ENCODE measurements around the gene PRTFDC1. TPM values are rescaled to one million over a fixed set of nuclear protein-coding genes. Genes with fewer than 3 reads are reported as not detected.

PRTFDC1 gene
- total RNA-seq, 2 experiments from 2014 or later: not detected

DNA sequence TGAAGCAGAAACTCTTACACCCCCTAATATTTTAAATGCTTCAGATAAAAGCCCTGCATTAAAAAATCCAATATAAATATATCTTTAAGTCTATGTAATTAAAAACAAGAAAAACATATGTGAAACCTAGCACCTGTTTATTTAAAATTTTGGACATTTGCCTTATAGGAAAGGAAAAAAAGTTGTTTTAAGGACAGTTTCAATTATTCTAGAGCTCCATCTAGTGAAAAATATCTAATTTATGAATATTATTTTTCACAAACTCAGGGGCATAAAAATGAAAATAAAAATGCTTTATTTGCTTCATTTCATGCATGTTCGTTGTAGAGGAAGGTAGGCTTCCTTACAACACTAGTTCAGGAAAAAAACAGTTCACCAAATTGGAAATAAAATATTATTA is 37.5 kb upstream of the PRTFDC1 start:
- Histone ChIP-seq H3K27ac (ENCODE audit: low read depth, low read length, poor library complexity, severe bottlenecking) (no peak overlapping the region), H3K9me3 (ENCODE audit: low read length) (no peaks in the 10 kb centered on the region), H3K4me1 (ENCODE audit: insufficient read depth, low read length, poor library complexity, severe bottlenecking) (no peaks in the 10 kb centered on the region), H3K4me3 (ENCODE audit: low read depth, low read length, poor library complexity, severe bottlenecking) (no peak overlapping the region), H3K9me2 (ENCODE audit: insufficient read depth, low read length) (no peaks in the 10 kb centered on the region), H3K36me3 (ENCODE audit: insufficient read depth, low read length) (no peaks in the 10 kb centered on the region), H3K79me2 (ENCODE audit: insufficient read depth, low read depth, low read length) (no peaks in the 10 kb centered on the region), H2AFZ (ENCODE audit: low read length) (no peak overlapping the region), H4K20me1 (ENCODE audit: insufficient read depth, low read length) (no peaks in the 10 kb centered on the region), H3K4me2 (ENCODE audit: low read length) (no peak overlapping the region)
- BruUV-seq (replicated peaks): no TSS peak
- ChIA-PET POLR2A (no interaction called here), CTCF (ENCODE audit: unreplicated experiment) (no interaction called here)
- DNase-seq (ENCODE audit: low spot score): no peak
- intact Hi-C loops (cut with micrococcal nuclease; ENCODE audit: unreplicated experiment): no loop called here
- TF ChIP-seq, protein P1, sequence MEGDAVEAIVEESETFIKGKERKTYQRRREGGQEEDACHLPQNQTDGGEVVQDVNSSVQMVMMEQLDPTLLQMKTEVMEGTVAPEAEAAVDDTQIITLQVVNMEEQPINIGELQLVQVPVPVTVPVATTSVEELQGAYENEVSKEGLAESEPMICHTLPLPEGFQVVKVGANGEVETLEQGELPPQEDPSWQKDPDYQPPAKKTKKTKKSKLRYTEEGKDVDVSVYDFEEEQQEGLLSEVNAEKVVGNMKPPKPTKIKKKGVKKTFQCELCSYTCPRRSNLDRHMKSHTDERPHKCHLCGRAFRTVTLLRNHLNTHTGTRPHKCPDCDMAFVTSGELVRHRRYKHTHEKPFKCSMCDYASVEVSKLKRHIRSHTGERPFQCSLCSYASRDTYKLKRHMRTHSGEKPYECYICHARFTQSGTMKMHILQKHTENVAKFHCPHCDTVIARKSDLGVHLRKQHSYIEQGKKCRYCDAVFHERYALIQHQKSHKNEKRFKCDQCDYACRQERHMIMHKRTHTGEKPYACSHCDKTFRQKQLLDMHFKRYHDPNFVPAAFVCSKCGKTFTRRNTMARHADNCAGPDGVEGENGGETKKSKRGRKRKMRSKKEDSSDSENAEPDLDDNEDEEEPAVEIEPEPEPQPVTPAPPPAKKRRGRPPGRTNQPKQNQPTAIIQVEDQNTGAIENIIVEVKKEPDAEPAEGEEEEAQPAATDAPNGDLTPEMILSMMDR (conservative IDR thresholded peaks at IDR 0.05; ENCODE audit: low read length): peak; percentile 36; the same call in 1 of the 2 replicates
- TF ChIP-seq EZH2phosphoT487 (IDR thresholded peaks at IDR 0.05; ENCODE audit: borderline replicate concordance, low read depth, low read length): no peak

DNA sequence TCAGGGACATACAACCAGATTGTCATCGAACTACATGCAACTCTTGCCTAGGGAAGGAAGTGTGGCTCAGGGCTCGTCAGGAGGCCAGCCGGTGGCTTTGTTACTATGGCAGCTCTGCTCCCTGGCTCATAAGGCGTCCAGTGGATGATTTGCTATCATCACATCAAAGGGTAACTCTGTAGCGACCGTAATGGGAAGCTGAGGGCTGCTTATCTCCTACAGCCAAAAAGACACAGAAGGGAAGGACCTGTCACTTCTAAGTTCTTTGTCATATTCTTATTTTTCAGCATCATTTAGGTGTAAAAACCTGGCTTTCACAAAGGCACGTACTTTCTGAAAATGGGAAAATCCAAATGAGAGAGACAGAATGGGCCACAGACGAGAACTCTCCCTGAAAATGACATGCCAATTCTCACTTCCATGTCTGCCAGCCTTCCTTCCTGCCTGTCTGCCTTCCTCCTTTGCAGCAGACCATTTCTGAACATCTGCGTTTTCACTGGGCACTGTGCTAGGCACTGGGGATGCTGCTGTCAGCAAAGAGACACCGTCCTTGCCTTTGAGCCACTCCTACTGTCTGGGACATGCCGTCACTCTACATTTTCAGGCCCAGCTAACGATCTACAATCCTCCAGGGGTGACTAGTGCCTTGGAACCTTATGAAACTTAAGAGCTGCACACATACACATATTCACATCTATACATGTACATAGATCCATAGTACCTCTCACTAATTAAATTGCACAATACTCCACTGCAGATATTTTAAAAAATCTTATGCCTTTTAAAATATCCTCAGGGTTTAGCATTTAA is 36.6 kb upstream of the PRTFDC1 start:
- Histone ChIP-seq H3K4me1 (ENCODE audit: insufficient read depth, low read length, poor library complexity, severe bottlenecking) (no peaks in the 10 kb centered on the region), H3K4me2 (ENCODE audit: low read length) (no peak overlapping the region), H3K4me3 (ENCODE audit: low read depth, low read length, poor library complexity, severe bottlenecking) (no peak overlapping the region), H3K9me3 (ENCODE audit: low read length) (no peaks in the 10 kb centered on the region), H2AFZ (ENCODE audit: low read length) (no peak overlapping the region), H3K27ac (ENCODE audit: low read depth, low read length, poor library complexity, severe bottlenecking) (no peak overlapping the region), H3K9me2 (ENCODE audit: insufficient read depth, low read length) (no peaks in the 10 kb centered on the region), H3K36me3 (ENCODE audit: insufficient read depth, low read length) (no peaks in the 10 kb centered on the region), H3K79me2 (ENCODE audit: insufficient read depth, low read depth, low read length) (no peaks in the 10 kb centered on the region), H4K20me1 (ENCODE audit: insufficient read depth, low read length) (no peaks in the 10 kb centered on the region)
- intact Hi-C loops (cut with micrococcal nuclease; ENCODE audit: unreplicated experiment): no loop called here
- no peak for DNase-seq (ENCODE audit: low spot score)
- CTCF ChIA-PET (ENCODE audit: unreplicated experiment): no interaction called here
- no TSS peak for BruUV-seq (replicated peaks)
- POLR2A ChIA-PET: no interaction called here
- TF ChIP-seq, protein P1 (conservative IDR thresholded peaks at IDR 0.05; ENCODE audit: low read length): no peak
- TF ChIP-seq EZH2phosphoT487 (IDR thresholded peaks at IDR 0.05; ENCODE audit: borderline replicate concordance, low read depth, low read length): no peak

DNA sequence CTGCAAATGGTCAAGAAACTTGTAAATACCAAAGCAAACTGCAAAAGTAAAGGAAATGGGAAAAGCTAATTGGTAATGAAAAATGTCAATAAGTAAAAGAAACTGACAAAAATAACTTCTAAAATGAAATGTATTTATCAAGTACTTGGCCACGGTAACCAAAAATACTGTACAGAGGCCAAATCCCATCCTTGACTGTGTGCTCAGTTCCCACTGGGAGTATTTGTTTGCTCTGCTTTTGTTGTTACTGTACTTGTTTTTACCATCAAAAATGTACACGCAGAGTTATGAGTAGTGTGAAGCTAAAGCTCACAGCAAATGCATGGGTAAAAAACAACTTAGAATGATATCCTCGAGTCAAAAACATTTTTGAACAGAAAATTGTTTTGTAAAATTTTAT is 32.5 kb upstream of the PRTFDC1 start:
- POLR2A ChIA-PET: no interaction called here
- no TSS peak for BruUV-seq (replicated peaks)

More for the DNA sequence above, 32.5 kb upstream of the PRTFDC1 start:
- intact Hi-C loops (cut with micrococcal nuclease; ENCODE audit: unreplicated experiment): no loop called here
- H3K27ac ChIP-seq (ENCODE audit: low read depth, low read length, poor library complexity, severe bottlenecking): no peak overlapping the region
- H3K4me1 ChIP-seq (ENCODE audit: insufficient read depth, low read length, poor library complexity, severe bottlenecking): no peaks in the 10 kb centered on the region
- H4K20me1 ChIP-seq (ENCODE audit: insufficient read depth, low read length): no peaks in the 10 kb centered on the region
- no peak overlapping the region for H3K4me3 ChIP-seq (ENCODE audit: low read depth, low read length, poor library complexity, severe bottlenecking)
- no peaks in the 10 kb centered on the region for H3K9me3 ChIP-seq (ENCODE audit: low read length)
- H3K4me2 ChIP-seq (ENCODE audit: low read length): no peak overlapping the region
- no peaks in the 10 kb centered on the region for H3K9me2 ChIP-seq (ENCODE audit: insufficient read depth, low read length)
- no peak overlapping the region for H2AFZ ChIP-seq (ENCODE audit: low read length)
- H3K36me3 ChIP-seq (ENCODE audit: insufficient read depth, low read length): no peaks in the 10 kb centered on the region
- H3K79me2 ChIP-seq (ENCODE audit: insufficient read depth, low read depth, low read length): no peaks in the 10 kb centered on the region
- no peak for TF ChIP-seq EZH2phosphoT487 (IDR thresholded peaks at IDR 0.05; ENCODE audit: borderline replicate concordance, low read depth, low read length)
- TF ChIP-seq, protein P1 (conservative IDR thresholded peaks at IDR 0.05; ENCODE audit: low read length): no peak
- no peak for DNase-seq (ENCODE audit: low spot score)
- CTCF ChIA-PET (ENCODE audit: unreplicated experiment): no interaction called here

Measured in OCI-LY7 (cell line).